ENCODE measurements around the gene SLC44A5.

The SLC44A5 gene

DNA sequence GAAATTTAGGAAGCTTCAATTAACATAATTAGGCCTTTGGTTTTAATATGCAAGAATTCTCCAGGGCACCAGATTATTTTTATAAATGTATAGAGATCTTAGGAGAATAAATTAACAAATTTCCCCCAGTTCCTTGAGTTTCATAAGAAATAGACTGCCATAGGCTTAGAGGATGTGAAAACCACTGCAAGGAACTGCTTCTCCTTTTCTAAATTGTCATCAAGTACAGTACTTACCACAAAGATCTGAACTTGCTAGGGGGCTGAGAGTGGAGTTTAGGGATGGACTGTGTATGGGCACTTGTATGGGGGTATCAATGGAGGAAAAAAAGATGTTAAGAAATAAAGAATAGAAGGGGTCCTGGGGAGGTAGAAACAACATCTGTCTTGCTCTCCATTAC lies 445.6 kb downstream of the SLC44A5 start:
- Histone ChIP-seq H2AFZ (ENCODE audit: low read length) (no peak overlapping the region), H3K4me2 (ENCODE audit: low read depth, low read length, poor library complexity, severe bottlenecking) (no peak overlapping the region), H4K20me1 (ENCODE audit: insufficient read depth, low read length, poor library complexity, severe bottlenecking) (no peaks in the 10 kb centered on the region), H3K4me3 (ENCODE audit: low read length, poor library complexity, severe bottlenecking) (no peak overlapping the region), H3K27me3 (ENCODE audit: insufficient read depth, low read length, poor library complexity, severe bottlenecking) (no peaks in the 10 kb centered on the region), H3K9me3 (ENCODE audit: insufficient read depth, low read depth, low read length) (no peaks in the 10 kb centered on the region), H3K36me3 (ENCODE audit: insufficient read depth, low read length) (no peaks in the 10 kb centered on the region), H3K4me1 (ENCODE audit: insufficient read depth, low read length, poor library complexity, severe bottlenecking) (no peaks in the 10 kb centered on the region), H3F3A (ENCODE audit: low read depth) (no peaks in the 10 kb centered on the region), H3K9ac (ENCODE audit: low read depth, low read length, poor library complexity, severe bottlenecking) (no peak overlapping the region), H3K79me2 (ENCODE audit: insufficient read depth, low read length) (no peaks in the 10 kb centered on the region), H3K9me2 (replicated peaks; ENCODE audit: low read depth, low read length) (no peaks in the 10 kb centered on the region)
- TF ChIP-seq, protein P1, sequence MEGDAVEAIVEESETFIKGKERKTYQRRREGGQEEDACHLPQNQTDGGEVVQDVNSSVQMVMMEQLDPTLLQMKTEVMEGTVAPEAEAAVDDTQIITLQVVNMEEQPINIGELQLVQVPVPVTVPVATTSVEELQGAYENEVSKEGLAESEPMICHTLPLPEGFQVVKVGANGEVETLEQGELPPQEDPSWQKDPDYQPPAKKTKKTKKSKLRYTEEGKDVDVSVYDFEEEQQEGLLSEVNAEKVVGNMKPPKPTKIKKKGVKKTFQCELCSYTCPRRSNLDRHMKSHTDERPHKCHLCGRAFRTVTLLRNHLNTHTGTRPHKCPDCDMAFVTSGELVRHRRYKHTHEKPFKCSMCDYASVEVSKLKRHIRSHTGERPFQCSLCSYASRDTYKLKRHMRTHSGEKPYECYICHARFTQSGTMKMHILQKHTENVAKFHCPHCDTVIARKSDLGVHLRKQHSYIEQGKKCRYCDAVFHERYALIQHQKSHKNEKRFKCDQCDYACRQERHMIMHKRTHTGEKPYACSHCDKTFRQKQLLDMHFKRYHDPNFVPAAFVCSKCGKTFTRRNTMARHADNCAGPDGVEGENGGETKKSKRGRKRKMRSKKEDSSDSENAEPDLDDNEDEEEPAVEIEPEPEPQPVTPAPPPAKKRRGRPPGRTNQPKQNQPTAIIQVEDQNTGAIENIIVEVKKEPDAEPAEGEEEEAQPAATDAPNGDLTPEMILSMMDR (conservative IDR thresholded peaks at IDR 0.05; ENCODE audit: low read length) = no peak
- TF ChIP-seq EZH2phosphoT487 (IDR thresholded peaks at IDR 0.05; ENCODE audit: borderline replicate concordance) = no peak

DNA sequence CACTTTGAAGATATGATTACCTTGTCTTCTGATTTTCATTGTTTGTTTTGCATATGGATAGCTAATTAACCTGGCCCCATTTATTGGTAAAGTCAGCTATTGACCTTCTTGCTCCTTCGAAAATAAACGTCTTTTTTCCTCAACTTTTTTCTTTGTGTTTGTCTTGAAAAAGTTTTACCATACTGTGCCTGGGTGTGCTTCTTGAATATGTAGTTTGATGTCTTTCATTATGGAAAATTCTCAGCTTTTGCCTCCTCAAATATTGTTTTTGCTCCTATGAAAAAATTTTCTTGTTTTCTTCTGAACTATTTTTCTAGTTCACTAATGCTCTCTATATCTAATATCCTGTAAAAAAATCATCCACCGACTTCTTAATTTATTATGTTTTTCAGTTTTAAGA lies 451.8 kb downstream of the SLC44A5 start:
- Histone ChIP-seq H3K4me3 (ENCODE audit: low read length, poor library complexity, severe bottlenecking) (no peak overlapping the region), H3K9ac (ENCODE audit: low read depth, low read length, poor library complexity, severe bottlenecking) (no peak overlapping the region), H3K4me2 (ENCODE audit: low read depth, low read length, poor library complexity, severe bottlenecking) (no peak overlapping the region), H4K20me1 (ENCODE audit: insufficient read depth, low read length, poor library complexity, severe bottlenecking) (no peaks in the 10 kb centered on the region), H2AFZ (ENCODE audit: low read length) (no peak overlapping the region), H3K4me1 (ENCODE audit: insufficient read depth, low read length, poor library complexity, severe bottlenecking) (no peaks in the 10 kb centered on the region), H3K9me2 (replicated peaks; ENCODE audit: low read depth, low read length) (no peaks in the 10 kb centered on the region), H3K36me3 (ENCODE audit: insufficient read depth, low read length) (no peaks in the 10 kb centered on the region), H3F3A (ENCODE audit: low read depth) (no peaks in the 10 kb centered on the region), H3K27me3 (ENCODE audit: insufficient read depth, low read length, poor library complexity, severe bottlenecking) (no peaks in the 10 kb centered on the region), H3K79me2 (ENCODE audit: insufficient read depth, low read length) (no peaks in the 10 kb centered on the region), H3K9me3 (ENCODE audit: insufficient read depth, low read depth, low read length) (no peaks in the 10 kb centered on the region)
- TF ChIP-seq, protein P1 (conservative IDR thresholded peaks at IDR 0.05; ENCODE audit: low read length) = no peak
- TF ChIP-seq EZH2phosphoT487 (IDR thresholded peaks at IDR 0.05; ENCODE audit: borderline replicate concordance) = no peak
